Breast epithelium (tissue), 3 donors: ENCODE data around the gene SLX4IP.

Experiments used
- CTCF ChIP-seq, 3 donors: fragments of 450-650 bp; IDR thresholded peaks; one replicate each; pipeline ENCODE4 v1.5.1; 2016 to 2017; ENCODE audit warnings: antibody characterized with exemption in 3 of 3, mild to moderate bottlenecking in 3 of 3, moderate library complexity in 3 of 3
- POLR2A ChIP-seq: fragments of 450-650 bp; IDR thresholded peaks from one replicate; pipeline ENCODE4 v1.6.1; 2016; ENCODE audit warnings: antibody characterized with exemption, mild to moderate bottlenecking, moderate library complexity
- POLR2AphosphoS5 ChIP-seq, 3 donors: sonication (generic); formaldehyde crosslinking; IDR thresholded peaks; one replicate each; pipeline ENCODE4 v1.6.1; 2017; ENCODE audit warnings: antibody characterized with exemption in 3 of 3

- TF ChIP-seq CTCF (IDR thresholded peaks at IDR 0.05) (no peak), POLR2A (no peak), POLR2AphosphoS5 (IDR thresholded peaks at IDR 0.05) (no peak)
Observed at GRCh38 chr20:10532361-10532760, 97.3 kb downstream of the SLX4IP start.
